ENCODE results near the gene DARS2.

GRCh38 chr1:173779936-173780335 is 44.5 kb upstream of the DARS2 start:
- TF ChIP-seq, protein P1, sequence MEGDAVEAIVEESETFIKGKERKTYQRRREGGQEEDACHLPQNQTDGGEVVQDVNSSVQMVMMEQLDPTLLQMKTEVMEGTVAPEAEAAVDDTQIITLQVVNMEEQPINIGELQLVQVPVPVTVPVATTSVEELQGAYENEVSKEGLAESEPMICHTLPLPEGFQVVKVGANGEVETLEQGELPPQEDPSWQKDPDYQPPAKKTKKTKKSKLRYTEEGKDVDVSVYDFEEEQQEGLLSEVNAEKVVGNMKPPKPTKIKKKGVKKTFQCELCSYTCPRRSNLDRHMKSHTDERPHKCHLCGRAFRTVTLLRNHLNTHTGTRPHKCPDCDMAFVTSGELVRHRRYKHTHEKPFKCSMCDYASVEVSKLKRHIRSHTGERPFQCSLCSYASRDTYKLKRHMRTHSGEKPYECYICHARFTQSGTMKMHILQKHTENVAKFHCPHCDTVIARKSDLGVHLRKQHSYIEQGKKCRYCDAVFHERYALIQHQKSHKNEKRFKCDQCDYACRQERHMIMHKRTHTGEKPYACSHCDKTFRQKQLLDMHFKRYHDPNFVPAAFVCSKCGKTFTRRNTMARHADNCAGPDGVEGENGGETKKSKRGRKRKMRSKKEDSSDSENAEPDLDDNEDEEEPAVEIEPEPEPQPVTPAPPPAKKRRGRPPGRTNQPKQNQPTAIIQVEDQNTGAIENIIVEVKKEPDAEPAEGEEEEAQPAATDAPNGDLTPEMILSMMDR (IDR thresholded peaks at IDR 0.05 in 2 of 3, conservative IDR thresholded peaks at IDR 0.05 in 1 of 3; ENCODE audit: borderline replicate concordance in 1 of 3, insufficient read depth in 1 of 3, low read depth in 2 of 3, low read length in 2 of 3) = no peak
- TF ChIP-seq POLR2AphosphoS5 (IDR thresholded peaks at IDR 0.05; ENCODE audit: low read depth, low read length) = no peak
- no peak for TF ChIP-seq POLR2A (IDR thresholded peaks at IDR 0.05; ENCODE audit: borderline replicate concordance, extremely low read depth, insufficient read depth, insufficient read length)
- TF ChIP-seq EZH2 (IDR thresholded peaks at IDR 0.05) = no peak
- TF ChIP-seq, protein P2, sequence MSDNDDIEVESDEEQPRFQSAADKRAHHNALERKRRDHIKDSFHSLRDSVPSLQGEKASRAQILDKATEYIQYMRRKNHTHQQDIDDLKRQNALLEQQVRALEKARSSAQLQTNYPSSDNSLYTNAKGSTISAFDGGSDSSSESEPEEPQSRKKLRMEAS (IDR thresholded peaks at IDR 0.05) = no peak

Data from HCT116 (cell line).